Left forelimb (tissue), 1 donor: ENCODE results near the gene RB1.
"Not testable (repeated sequence)": the region's sequence is repeated elsewhere in the genome, so short reads cannot be mapped to it uniquely, and the experiment has no call there.

ENCODE experiments used
- DNase-seq: peaks from one replicate; pipeline ENCODE4 v3.0.0-alpha.2; 2018; ENCODE audit warnings: low spot score

Gene RB1

GRCh38 chr13:48297131-48297786 lies 6.3 kb upstream of the RB1 start:
- DNase-seq = no peak

GRCh38 chr13:48299591-48299990 lies 4.0 kb upstream of the RB1 start:
- no peak for DNase-seq

- no peak for DNase-seq
Measured at GRCh38 chr13:48302871-48303358, 636 bp upstream of the RB1 start.

GRCh38 chr13:48304143-48304876 lies 759 bp downstream of the RB1 start:
- DNase-seq = peak; percentile 73

- DNase-seq = no peak
Measured at GRCh38 chr13:48311223-48311622, 7.7 kb downstream of the RB1 start.

- no peak for DNase-seq
Measured at GRCh38 chr13:48315969-48316650, 12.6 kb downstream of the RB1 start.

- DNase-seq = no peak
Measured at GRCh38 chr13:48316826-48317510, 13.4 kb downstream of the RB1 start.

GRCh38 chr13:48317511-48318376 lies 14.2 kb downstream of the RB1 start:
- no peak for DNase-seq

GRCh38 chr13:48318377-48318811 lies 14.8 kb downstream of the RB1 start:
- DNase-seq = no peak

- no peak for DNase-seq
Measured at GRCh38 chr13:48318821-48319511, 15.4 kb downstream of the RB1 start.

- DNase-seq = no peak
Measured at GRCh38 chr13:48319531-48320398, 16.2 kb downstream of the RB1 start.

- no peak for DNase-seq
Measured at GRCh38 chr13:48320399-48320790, 16.8 kb downstream of the RB1 start.

- DNase-seq = no peak
Measured at GRCh38 chr13:48320891-48321510, 17.4 kb downstream of the RB1 start.

GRCh38 chr13:48322294-48322693 lies 18.7 kb downstream of the RB1 start:
- DNase-seq = no peak

GRCh38 chr13:48333976-48334375 lies 30.4 kb downstream of the RB1 start:
- DNase-seq = no peak

GRCh38 chr13:48334534-48335127 lies 31.1 kb downstream of the RB1 start:
- no peak for DNase-seq

GRCh38 chr13:48339198-48339597 lies 35.6 kb downstream of the RB1 start:
- DNase-seq = not testable (repeated sequence)

GRCh38 chr13:48344264-48344663 lies 40.7 kb downstream of the RB1 start:
- no peak for DNase-seq

GRCh38 chr13:48346583-48346982 lies 43.0 kb downstream of the RB1 start:
- DNase-seq = no peak
